ENCODE measurements around the gene COL23A1. TPM values are rescaled to one million over a fixed set of nuclear protein-coding genes. Genes with fewer than 3 reads are reported as not detected.

COL23A1 gene
- total RNA-seq, 1 experiment from 2014 or later, result not detected

DNA sequence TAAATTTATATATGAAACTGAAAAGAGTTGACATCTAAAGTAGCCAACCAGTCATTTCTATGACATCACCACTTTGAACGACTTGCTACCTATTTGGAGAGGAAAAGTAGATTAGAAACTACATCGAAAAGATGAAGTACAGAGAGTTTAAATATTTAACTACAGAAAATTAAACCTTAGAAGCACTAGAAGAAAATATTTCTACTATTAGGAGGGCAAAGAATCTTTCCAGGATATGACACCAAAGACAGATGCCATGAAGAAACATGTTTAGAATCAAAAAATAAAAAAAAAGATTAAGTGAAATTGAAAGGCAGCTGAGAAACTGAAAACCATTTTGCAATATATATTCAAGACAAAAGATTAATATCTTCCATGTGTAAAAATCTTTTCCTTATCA, 144.7 kb downstream of the COL23A1 start:
- no TSS peak for BruUV-seq (replicated peaks)
- Histone ChIP-seq H3K9me2 (replicated peaks; ENCODE audit: low read length) (no peaks in the 10 kb centered on the region), H3K4me1 (ENCODE audit: insufficient read depth, low read length) (no peaks in the 10 kb centered on the region), H3K9me3 (ENCODE audit: low read length) (no peaks in the 10 kb centered on the region), H4K20me1 (ENCODE audit: low read length) (no peaks in the 10 kb centered on the region), H3F3A (ENCODE audit: low read length, unreplicated experiment) (no peaks in the 10 kb centered on the region), H3K4me3 (ENCODE audit: low read length) (no peak overlapping the region), H3K36me3 (ENCODE audit: low read depth, low read length) (no peaks in the 10 kb centered on the region), H3K79me2 (ENCODE audit: low read length) (no peaks in the 10 kb centered on the region), H3K9ac (ENCODE audit: low read length) (no peak overlapping the region), H3K27ac (ENCODE audit: low read length) (no peak overlapping the region), H3K4me2 (ENCODE audit: low read length) (no peak overlapping the region), H2AFZ (ENCODE audit: low read length) (no peak overlapping the region), H3K27me3 (ENCODE audit: low read length) (peaks cover 32% of the 10 kb centered on the region)
- intact Hi-C loops (cut with micrococcal nuclease), result no loop called here
- no peak for ATAC-seq
- POLR2A ChIA-PET (ENCODE audit: unreplicated experiment), result no interaction called here
- CTCF ChIA-PET, result no interaction called here
- no peak for DNase-seq
- TF ChIP-seq EZH2 (IDR thresholded peaks at IDR 0.05; ENCODE audit: low read length, unreplicated experiment) (no peak), EZH2phosphoT487 (IDR thresholded peaks at IDR 0.05; ENCODE audit: borderline replicate concordance, low read length) (no peak)
- TF ChIP-seq, protein P1, sequence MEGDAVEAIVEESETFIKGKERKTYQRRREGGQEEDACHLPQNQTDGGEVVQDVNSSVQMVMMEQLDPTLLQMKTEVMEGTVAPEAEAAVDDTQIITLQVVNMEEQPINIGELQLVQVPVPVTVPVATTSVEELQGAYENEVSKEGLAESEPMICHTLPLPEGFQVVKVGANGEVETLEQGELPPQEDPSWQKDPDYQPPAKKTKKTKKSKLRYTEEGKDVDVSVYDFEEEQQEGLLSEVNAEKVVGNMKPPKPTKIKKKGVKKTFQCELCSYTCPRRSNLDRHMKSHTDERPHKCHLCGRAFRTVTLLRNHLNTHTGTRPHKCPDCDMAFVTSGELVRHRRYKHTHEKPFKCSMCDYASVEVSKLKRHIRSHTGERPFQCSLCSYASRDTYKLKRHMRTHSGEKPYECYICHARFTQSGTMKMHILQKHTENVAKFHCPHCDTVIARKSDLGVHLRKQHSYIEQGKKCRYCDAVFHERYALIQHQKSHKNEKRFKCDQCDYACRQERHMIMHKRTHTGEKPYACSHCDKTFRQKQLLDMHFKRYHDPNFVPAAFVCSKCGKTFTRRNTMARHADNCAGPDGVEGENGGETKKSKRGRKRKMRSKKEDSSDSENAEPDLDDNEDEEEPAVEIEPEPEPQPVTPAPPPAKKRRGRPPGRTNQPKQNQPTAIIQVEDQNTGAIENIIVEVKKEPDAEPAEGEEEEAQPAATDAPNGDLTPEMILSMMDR (conservative IDR thresholded peaks at IDR 0.05; ENCODE audit: low read depth, low read length), result no peak

DNA sequence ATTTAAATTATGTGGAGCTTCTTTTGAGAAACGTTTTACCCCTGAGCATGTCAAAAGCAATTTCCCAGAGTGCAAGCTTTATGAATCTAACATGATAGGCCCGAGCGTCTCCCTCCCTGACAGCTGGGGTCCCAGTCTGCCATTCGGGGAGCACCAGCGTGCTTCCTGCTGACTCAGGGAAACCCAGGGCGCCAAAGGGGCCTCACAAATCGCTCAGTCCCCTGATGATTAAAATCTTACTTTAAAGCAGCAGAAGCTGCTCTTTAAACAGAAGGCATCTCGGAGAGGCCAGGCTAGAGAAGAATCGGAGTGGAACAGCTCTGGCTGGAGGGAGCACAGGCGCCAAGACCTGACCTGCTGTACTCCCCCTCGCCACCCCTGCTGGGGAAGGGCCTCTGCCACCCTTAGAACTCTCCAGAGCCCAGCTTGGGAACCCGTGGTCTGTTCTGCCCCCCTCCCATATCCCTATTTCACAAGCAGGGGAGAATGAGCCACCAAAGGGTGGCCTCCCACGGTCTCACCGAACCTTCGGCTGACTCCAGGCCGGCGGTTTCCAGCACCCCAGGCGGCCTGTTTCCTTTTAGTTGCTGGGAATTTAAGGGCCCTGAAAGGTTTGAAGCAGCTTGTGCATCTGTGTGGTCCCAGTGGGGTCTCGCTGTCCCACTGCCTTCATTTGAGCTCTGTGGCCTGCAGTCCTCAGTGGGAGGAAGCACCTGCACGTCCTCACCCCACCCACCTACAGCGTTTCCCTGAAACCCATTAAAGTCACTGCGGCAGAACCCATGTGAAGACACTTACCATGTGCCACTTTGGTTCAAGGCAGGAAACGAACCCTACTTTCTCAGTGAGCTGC, 147.6 kb downstream of the COL23A1 start:
- ChIA-PET CTCF (no interaction called here), POLR2A (ENCODE audit: unreplicated experiment) (no interaction called here)
- H3K9me3 ChIP-seq (ENCODE audit: low read length), result no peaks in the 10 kb centered on the region
- H3K4me3 ChIP-seq (ENCODE audit: low read length), result no peak overlapping the region
- TF ChIP-seq EZH2phosphoT487 (IDR thresholded peaks at IDR 0.05; ENCODE audit: borderline replicate concordance, low read length) (no peak), EZH2 (IDR thresholded peaks at IDR 0.05; ENCODE audit: low read length, unreplicated experiment) (no peak)
- TF ChIP-seq, protein P1 (conservative IDR thresholded peaks at IDR 0.05; ENCODE audit: low read depth, low read length), result no peak
- no peaks in the 10 kb centered on the region for H4K20me1 ChIP-seq (ENCODE audit: low read length)
- intact Hi-C loops (cut with micrococcal nuclease), result no loop called here
- no peak overlapping the region for H3K4me2 ChIP-seq (ENCODE audit: low read length)
- DNase-seq (no peak), ATAC-seq (no peak)
- H3K27me3 ChIP-seq (ENCODE audit: low read length), result peaks cover 43% of the 10 kb centered on the region
- no peak overlapping the region for H3K27ac ChIP-seq (ENCODE audit: low read length)
- H3F3A ChIP-seq (ENCODE audit: low read length, unreplicated experiment), result no peaks in the 10 kb centered on the region
- H3K4me1 ChIP-seq (ENCODE audit: insufficient read depth, low read length), result no peaks in the 10 kb centered on the region
- no peaks in the 10 kb centered on the region for H3K79me2 ChIP-seq (ENCODE audit: low read length)
- H3K36me3 ChIP-seq (ENCODE audit: low read depth, low read length), result no peaks in the 10 kb centered on the region
- BruUV-seq (replicated peaks), result no TSS peak
- H2AFZ ChIP-seq (ENCODE audit: low read length), result no peak overlapping the region
- no peak overlapping the region for H3K9ac ChIP-seq (ENCODE audit: low read length)
- H3K9me2 ChIP-seq (replicated peaks; ENCODE audit: low read length), result no peaks in the 10 kb centered on the region

Measured in PC-3 (cell line).